ENCODE data around the gene NT5C3A. TPM values are rescaled to one million over a fixed set of nuclear protein-coding genes. Genes with fewer than 3 reads are reported as not detected.
"Not testable (repeated sequence)": the region's sequence is repeated elsewhere in the genome, so short reads cannot be mapped to it uniquely, and the experiment has no call there.

Gene NT5C3A
- total RNA-seq, 2 donors from 2014 or later = 16.9 to 23.9 TPM

DNA sequence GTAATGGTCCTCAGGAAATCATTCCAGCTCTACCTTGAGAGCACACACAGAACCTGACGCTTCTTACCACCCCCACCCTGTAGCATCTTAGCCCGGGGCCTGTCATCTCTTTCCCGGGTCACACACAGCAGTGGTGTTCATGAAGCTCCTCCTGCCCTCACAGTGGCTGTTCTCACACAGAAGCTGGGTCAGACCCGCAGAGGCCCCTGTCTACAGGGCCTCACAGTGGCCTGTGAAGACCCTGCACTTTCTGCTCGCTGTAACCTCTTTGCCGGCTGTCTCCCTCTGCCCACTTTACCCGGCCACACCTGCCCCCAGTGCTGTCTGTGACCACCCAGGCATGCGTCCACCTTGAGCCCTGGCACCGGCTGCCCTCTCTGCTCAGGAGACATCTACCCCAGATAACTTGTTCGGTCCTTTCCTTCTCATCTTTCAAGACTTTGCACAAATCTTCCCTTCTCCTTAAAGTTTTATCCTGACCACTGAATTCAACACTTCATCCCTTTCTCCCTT, 58.4 kb downstream of the NT5C3A start:
- H3K36me3 ChIP-seq; H3K9me3 ChIP-seq; H3K27ac ChIP-seq; DNase-seq (ENCODE audit: low spot score); intact Hi-C loops (cut with DNase I); H3K4me1 ChIP-seq (replicated peaks); H3K27me3 ChIP-seq (replicated peaks; ENCODE audit: insufficient read depth); H3K4me3 ChIP-seq: not testable (repeated sequence)
- 85% methylated on average over 10 of the region's 10 CpGs for WGBS

DNA sequence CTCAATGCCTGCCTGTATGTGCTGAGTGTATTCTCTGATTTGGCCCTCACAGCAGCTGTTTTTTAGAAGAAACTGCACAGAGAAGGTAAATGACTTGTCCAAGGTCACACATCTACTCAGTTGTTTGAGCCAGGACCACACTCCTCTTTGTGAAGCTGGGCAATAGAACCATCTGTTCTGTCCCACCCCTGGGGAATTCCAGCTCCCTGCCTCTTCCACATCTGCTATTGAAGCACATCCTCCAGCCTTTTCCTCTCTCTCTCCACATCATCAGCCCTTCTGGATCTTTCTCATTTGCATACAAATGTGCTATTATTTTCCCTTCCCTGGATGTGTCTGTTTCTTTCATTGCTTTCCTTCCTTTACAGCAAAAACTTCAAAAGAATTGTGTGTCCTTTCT, 59.5 kb downstream of the NT5C3A start:
- intact Hi-C loops (cut with DNase I); H3K4me1 ChIP-seq (replicated peaks); H3K36me3 ChIP-seq; H3K27me3 ChIP-seq (replicated peaks; ENCODE audit: insufficient read depth); H3K9me3 ChIP-seq; DNase-seq (ENCODE audit: low spot score); H3K27ac ChIP-seq; H3K4me3 ChIP-seq: not testable (repeated sequence)

DNA sequence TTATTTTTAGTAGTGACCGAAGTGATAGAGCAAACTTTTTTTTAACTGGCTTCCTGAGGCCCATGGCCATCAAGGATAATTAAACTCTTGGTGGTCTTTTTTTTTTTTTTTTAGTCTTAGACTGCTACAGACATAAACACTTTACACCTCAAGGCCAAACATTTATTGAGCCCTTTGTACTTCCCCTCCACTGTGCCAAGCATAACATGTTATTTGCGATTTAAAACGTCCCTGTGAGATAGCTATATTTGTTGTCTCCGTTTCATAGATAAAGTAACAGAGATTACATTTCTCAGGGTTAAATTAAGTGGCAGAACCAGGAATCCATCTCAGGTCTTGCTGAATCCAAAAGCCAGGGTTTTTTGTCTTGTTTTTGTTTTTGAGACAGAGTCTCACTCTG, 63.2 kb downstream of the NT5C3A start:
- H3K27me3 ChIP-seq (replicated peaks; ENCODE audit: insufficient read depth); intact Hi-C loops (cut with DNase I); H3K4me3 ChIP-seq; DNase-seq (ENCODE audit: low spot score); H3K36me3 ChIP-seq; H3K9me3 ChIP-seq; H3K4me1 ChIP-seq (replicated peaks): not testable (repeated sequence)
- WGBS = 16% methylated on average over 4 of the region's 4 CpGs
- H3K27ac ChIP-seq = peak overlapping the region; percentile 61 to 70

DNA sequence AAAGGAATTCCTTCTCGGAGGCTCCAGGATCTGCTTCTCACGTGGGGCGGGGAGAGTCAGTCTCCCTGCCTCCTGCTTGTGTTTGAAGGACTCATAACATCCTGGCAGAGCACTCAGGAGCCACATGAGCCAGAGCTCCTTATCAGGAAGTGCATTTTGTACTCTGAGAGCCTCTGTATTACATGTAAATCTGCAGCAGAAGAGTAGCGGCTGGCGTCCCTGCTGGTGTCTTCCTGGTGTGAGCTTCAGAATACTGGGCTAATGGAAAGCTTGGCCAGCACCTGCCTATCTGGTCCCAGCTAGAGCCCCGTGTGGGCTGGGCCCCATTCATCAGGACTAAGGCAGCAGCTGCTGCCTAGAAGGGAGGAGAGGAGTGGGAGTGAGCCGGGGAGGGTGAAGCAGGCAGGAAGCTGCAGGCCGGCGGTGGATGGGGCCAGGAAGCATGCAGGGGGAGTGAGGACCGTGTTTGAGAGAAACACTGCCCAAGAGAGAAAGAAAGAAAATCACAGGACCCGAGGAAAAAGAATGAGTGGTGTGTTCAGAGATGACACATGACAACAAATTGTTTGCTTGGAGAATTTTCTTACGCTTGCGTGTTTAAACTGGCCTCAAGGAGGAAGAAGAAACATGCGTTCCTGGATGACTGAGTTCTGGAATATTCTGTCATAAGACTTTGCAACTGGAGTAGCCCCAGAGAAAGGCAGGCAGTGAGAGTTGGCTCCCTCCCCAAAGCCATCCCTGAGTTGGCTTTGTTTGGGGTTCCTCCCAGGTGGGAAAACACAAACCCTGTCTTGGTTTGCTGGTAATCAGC, 64.0 kb downstream of the NT5C3A start:
- H3K27me3 ChIP-seq (replicated peaks; ENCODE audit: insufficient read depth); intact Hi-C loops (cut with DNase I); H3K36me3 ChIP-seq; H3K4me1 ChIP-seq (replicated peaks); H3K9me3 ChIP-seq: not testable (repeated sequence)
- DNase-seq (ENCODE audit: low spot score) = peak; percentile 60
- Histone ChIP-seq H3K27ac (peak overlapping the region; percentile 61 to 70), H3K4me3 (peak overlapping the region in 1 of 2 donors; percentile 11)
- 5% methylated on average over 14 of the region's 14 CpGs for WGBS
- peak; percentile 62 for TF ChIP-seq POLR2AphosphoS5 (IDR thresholded peaks at IDR 0.05)

DNA sequence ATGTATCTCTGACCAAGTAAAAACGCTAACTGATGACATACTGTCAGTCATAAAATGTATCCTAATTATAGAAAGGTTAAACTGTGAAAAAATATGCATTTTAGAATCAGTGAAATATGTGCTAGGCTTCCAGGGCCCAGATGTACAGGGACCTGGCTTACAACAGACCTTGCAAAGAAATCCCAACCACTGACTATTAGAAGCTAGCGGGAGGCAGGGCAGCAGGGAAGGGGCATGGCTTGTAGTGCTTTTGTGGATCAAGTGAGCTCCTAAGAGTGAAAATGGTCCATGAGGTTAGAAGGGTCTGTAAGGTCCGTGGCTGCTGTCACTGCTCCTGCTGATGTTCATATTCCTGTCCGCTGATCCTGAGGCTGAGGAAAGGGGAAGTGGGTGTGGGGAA, 64.6 kb downstream of the NT5C3A start:
- DNase-seq (ENCODE audit: low spot score); H3K9me3 ChIP-seq; intact Hi-C loops (cut with DNase I); H3K4me1 ChIP-seq (replicated peaks); H3K27me3 ChIP-seq (replicated peaks; ENCODE audit: insufficient read depth); H3K36me3 ChIP-seq; H3K4me3 ChIP-seq: not testable (repeated sequence)
- WGBS = 38% methylated on average over 3 of the region's 4 CpGs
- peak overlapping the region; percentile 61 to 70 for H3K27ac ChIP-seq

DNA sequence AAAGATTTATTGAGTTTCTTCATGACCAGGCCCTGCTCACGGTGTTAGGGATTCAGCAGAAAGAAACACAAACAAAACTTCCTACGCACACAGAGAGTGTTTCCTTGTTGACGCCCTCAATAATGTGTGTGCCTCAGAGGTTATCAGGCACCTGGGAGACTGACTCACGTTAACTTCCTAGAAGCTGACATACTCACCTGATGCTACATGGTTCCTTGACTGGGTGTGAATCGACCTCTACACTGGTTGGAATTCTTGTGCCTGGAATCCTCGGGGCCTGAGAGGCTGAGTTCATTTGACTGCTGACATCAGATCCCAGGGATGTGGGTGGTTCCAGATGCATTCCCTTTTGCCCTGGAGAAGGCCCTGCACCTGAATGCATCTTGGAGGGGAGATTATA, 69.8 kb downstream of the NT5C3A start:
- H3K36me3 ChIP-seq; H3K4me1 ChIP-seq (replicated peaks); H3K9me3 ChIP-seq; DNase-seq (ENCODE audit: low spot score); intact Hi-C loops (cut with DNase I); H3K27ac ChIP-seq; H3K4me3 ChIP-seq; H3K27me3 ChIP-seq (replicated peaks; ENCODE audit: insufficient read depth): not testable (repeated sequence)
- WGBS = 77% methylated on average over 5 of the region's 6 CpGs

DNA sequence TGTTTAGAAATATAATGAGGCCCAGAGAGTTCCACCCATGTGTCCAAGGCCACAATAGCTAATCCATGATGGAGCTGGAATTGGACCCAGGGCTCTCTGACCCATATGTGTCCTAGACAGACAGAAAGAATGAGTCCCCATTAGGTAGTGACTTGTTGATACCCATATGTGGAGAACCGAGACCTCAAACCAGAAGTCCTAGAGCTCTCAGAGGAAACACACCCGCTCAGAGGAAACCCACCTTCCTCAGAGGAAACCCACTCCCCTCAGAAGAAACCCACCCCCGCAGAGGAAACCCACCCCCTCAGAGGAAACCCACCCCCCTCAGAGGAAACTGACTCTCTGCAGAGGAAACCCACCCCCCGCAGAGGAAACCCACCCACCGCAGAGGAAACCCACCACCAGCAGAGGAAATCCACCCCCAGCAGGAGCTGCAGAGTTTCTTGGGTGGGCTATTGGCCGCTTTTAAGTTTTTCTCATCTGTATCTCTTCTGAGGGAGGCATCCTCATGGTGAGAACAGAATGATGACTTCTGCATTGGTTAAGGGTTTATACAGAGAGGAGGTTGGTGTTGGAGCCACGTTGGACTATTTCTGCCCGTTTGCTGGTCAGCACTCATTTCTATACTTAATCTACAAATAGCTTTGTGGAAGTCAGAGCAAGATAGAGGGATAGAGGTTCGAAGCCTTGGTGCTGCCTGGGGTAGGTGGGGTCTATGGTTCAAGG, 70.4 kb downstream of the NT5C3A start:
- DNase-seq (ENCODE audit: low spot score); intact Hi-C loops (cut with DNase I): not testable (repeated sequence)
- WGBS = 73% methylated on average over 9 of the region's 9 CpGs

DNA sequence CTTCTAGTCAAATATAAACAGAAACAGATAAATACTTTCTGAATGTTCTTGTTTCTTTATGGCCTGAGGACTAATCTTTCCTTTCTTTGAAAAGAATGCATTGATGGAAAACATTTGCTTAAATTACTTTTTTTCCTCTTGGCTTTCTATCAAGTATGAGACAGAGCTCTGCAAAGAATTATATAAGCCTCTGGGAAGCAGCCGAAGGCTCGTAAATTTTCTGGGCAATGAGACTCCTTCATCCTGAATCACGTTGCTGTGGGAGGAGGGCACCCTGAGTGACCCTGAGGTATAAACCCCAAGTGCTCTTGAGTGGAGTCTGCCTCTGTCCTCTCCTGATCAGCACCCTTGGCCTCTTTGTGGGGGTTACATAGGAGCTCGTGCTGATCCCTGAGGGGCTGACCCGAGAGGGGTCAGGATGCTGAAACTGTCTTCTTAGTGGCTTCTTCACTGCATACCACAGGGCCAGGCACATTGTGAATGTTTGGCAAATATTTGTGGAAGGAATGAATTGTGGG, 71.4 kb downstream of the NT5C3A start:
- WGBS = 18% methylated on average over 4 of the region's 5 CpGs
- intact Hi-C loops (cut with DNase I); H3K36me3 ChIP-seq; H3K9me3 ChIP-seq; DNase-seq (ENCODE audit: low spot score); H3K4me1 ChIP-seq (replicated peaks); H3K4me3 ChIP-seq; H3K27me3 ChIP-seq (replicated peaks; ENCODE audit: insufficient read depth): not testable (repeated sequence)
- H3K27ac ChIP-seq = peak overlapping the region in 1 of 2 donors; percentile 30

More for the DNA sequence above, 70.4 kb downstream of the NT5C3A start:
- H3K4me3 ChIP-seq; H3K4me1 ChIP-seq (replicated peaks); H3K36me3 ChIP-seq; H3K27me3 ChIP-seq (replicated peaks; ENCODE audit: insufficient read depth); H3K9me3 ChIP-seq; H3K27ac ChIP-seq: not testable (repeated sequence)

DNA sequence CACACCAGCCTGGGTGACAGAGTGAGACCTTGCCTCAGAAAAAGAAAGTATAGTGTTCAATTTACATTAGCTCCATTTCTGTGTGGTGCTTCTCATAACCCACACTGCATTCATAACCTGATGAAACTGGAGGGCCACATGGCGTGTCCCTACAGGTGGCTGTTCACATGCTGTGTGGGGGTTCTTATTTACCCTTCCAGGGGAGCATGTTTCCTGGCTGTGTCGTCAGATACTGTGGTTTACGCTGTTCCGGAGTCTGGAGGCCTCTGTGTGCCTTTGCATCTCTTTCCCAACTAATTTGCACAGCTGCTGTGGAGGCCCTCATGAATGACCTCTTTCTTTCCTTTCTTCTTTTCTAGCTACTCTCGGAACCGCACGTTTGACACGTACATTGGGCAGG, 74.4 kb downstream of the NT5C3A start:
- H3K27ac ChIP-seq; H3K36me3 ChIP-seq; H3K4me3 ChIP-seq; intact Hi-C loops (cut with DNase I); H3K27me3 ChIP-seq (replicated peaks; ENCODE audit: insufficient read depth); DNase-seq (ENCODE audit: low spot score); H3K9me3 ChIP-seq; H3K4me1 ChIP-seq (replicated peaks): not testable (repeated sequence)
- WGBS = 85% methylated on average over 5 of the region's 8 CpGs

DNA sequence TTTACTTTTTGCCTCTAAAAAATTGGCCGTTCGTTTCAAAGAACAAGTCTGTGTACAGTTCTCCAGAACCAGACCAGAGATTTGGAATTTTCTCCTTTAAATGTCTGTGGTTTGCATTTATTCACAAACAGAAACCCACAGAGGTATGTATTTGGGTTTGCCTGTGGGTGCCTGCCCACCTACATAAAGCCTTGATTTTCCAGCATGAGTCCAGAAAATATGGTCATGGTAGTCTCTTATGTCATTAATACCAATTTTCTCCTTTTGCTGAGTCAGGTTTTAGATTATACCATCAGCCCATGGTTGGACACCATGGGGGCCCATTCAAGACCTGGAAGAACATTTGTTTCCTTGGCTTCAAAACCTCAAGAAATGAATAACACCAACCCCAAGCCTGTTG, 82.7 kb downstream of the NT5C3A start:
- H3K4me3 ChIP-seq; H3K27me3 ChIP-seq (replicated peaks; ENCODE audit: insufficient read depth); DNase-seq (ENCODE audit: low spot score); intact Hi-C loops (cut with DNase I); H3K27ac ChIP-seq; H3K36me3 ChIP-seq; H3K4me1 ChIP-seq (replicated peaks); H3K9me3 ChIP-seq: not testable (repeated sequence)
- WGBS = no CpG with 5 or more reads among the region's 2 CpGs

DNA sequence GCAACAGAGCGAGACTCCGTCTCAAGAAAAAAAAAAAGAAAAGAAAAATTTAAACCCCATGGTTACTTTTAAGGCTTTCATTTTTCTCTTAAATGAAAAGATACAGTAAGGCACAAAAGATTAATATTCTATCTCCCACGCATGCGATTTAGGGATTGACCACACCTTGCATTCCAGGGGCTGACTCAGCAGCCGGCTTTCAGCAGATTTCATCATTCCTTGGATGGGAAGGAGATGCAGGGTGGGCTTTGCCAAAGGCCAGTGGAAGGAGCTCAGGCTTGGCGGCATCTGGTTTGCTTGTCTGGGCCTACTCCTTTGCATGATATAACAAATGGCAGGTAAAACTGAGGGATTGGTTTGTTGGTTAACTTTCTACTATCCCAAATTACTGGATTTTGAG, 83.3 kb downstream of the NT5C3A start:
- H3K27me3 ChIP-seq (replicated peaks; ENCODE audit: insufficient read depth); H3K9me3 ChIP-seq; intact Hi-C loops (cut with DNase I); H3K27ac ChIP-seq; H3K4me3 ChIP-seq; DNase-seq (ENCODE audit: low spot score); H3K36me3 ChIP-seq; H3K4me1 ChIP-seq (replicated peaks): not testable (repeated sequence)
- 88% methylated on average over 6 of the region's 6 CpGs for WGBS

DNA sequence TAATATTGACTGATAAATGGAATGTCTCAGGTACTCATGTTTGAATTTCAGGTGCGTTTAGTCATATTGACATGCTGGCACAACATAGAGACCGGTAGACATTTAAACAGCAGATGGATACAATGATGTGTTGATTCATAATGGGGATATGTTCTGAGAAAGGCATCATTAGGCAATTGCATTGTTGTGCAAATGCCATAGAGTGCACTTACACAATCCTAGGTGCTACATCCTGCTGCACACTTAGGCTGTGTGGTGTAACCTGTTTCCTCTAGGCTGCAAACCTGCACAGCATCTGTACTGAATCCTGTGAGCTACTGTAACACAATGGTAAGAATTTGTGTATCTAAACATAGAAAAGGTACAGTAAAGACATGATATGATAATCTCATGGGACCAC, 85.4 kb downstream of the NT5C3A start:
- H3K4me3 ChIP-seq; H3K4me1 ChIP-seq (replicated peaks); H3K27ac ChIP-seq; H3K36me3 ChIP-seq; intact Hi-C loops (cut with DNase I); H3K9me3 ChIP-seq; H3K27me3 ChIP-seq (replicated peaks; ENCODE audit: insufficient read depth); DNase-seq (ENCODE audit: low spot score): not testable (repeated sequence)
- WGBS = 77% methylated on average over 2 of the region's 2 CpGs
